Neuronal stem cell (in vitro differentiated cells): ENCODE results near the gene OR10A4.

Experiments
- DNase-seq: peaks from one replicate; pipeline ENCODE4 v3.0.0-alpha.2; 2013; ENCODE audit warnings: low spot score
- H2AFZ ChIP-seq: one replicate; pipeline ENCODE4 v1.6.1; 2013; ENCODE audit warnings: mild to moderate bottlenecking, low read length, inconsistent platforms
- H2AK5ac ChIP-seq: 2 replicates; pipeline ENCODE4 v1.6.1; 2013; ENCODE audit warnings: low read depth, mild to moderate bottlenecking, inconsistent platforms, low read length, moderate library complexity, mixed read lengths
- H2BK120ac ChIP-seq: 2 replicates; pipeline ENCODE4 v1.6.1; 2013; ENCODE audit warnings: low read depth, mild to moderate bottlenecking, inconsistent platforms, low read length, moderate library complexity, mixed read lengths
- H2BK12ac ChIP-seq: one replicate; pipeline ENCODE4 v1.6.1; 2013; ENCODE audit warnings: low read length, inconsistent platforms
- H2BK15ac ChIP-seq: 2 replicates; pipeline ENCODE4 v1.6.1; 2013; ENCODE audit warnings: mild to moderate bottlenecking, low read length, inconsistent platforms, mixed read lengths
- H2BK5ac ChIP-seq: one replicate; pipeline ENCODE4 v1.6.1; 2013; ENCODE audit warnings: inconsistent platforms, mild to moderate bottlenecking, low read length, moderate library complexity
- H3K14ac ChIP-seq: one replicate; pipeline ENCODE4 v1.6.1; 2013; ENCODE audit warnings: low read length, inconsistent platforms
- H3K18ac ChIP-seq: 2 replicates; pipeline ENCODE4 v1.6.1; 2013; ENCODE audit warnings: low read length, inconsistent platforms
- H3K23ac ChIP-seq: 2 replicates; pipeline ENCODE4 v1.6.1; 2013; ENCODE audit warnings: low read depth, mild to moderate bottlenecking, mixed read lengths, low read length, inconsistent platforms; ENCODE audit not compliant: poor library complexity
- H3K27ac ChIP-seq: replicated peaks from 3 replicates; pipeline ENCODE4 v1.5.1; 2013; ENCODE audit warnings: low read length, inconsistent platforms
- H3K27me3 ChIP-seq, 3 experiments: 2 replicates each; pipeline ENCODE4 v1.6.1; 2013; ENCODE audit warnings: low read length in 3 of 3, mild to moderate bottlenecking in 2 of 3, inconsistent platforms in 1 of 3, low read depth in 1 of 3, mixed read lengths in 1 of 3, moderate library complexity in 1 of 3; ENCODE audit not compliant: control insufficient read depth in 3 of 3, insufficient read depth in 3 of 3
- H3K36me3 ChIP-seq, 2 donors: replicated peaks in 1 of 2; 2 replicates each; pipeline ENCODE4 v1.6.1; 2013; ENCODE audit warnings: low read length in 2 of 2; ENCODE audit not compliant: control insufficient read depth in 2 of 2, insufficient read depth in 2 of 2
- H3K4ac ChIP-seq: 2 replicates; pipeline ENCODE4 v1.6.1; 2013; ENCODE audit warnings: inconsistent platforms, mild to moderate bottlenecking, low read length, moderate library complexity
- H3K4me1 ChIP-seq, 2 donors: 1 replicate in 1 of 2; 2 replicates in 1 of 2; pipeline ENCODE4 v1.6.1; 2013; ENCODE audit warnings: low read length in 2 of 2, low read depth in 1 of 2; ENCODE audit not compliant: control insufficient read depth in 2 of 2, insufficient read depth in 1 of 2
- H3K4me2 ChIP-seq: one replicate; pipeline ENCODE4 v1.6.1; 2013; ENCODE audit warnings: mild to moderate bottlenecking, low read length, inconsistent platforms; ENCODE audit not compliant: insufficient read depth, poor library complexity, severe bottlenecking
- H3K4me3 ChIP-seq, 2 donors: 2 replicates each; pipeline ENCODE4 v1.5.1; 2013; ENCODE audit warnings: low read length in 2 of 2, mild to moderate bottlenecking in 2 of 2, inconsistent platforms in 1 of 2, moderate library complexity in 1 of 2
- H3K79me1 ChIP-seq: one replicate; pipeline ENCODE4 v1.6.1; 2013; ENCODE audit warnings: low read depth, mild to moderate bottlenecking, inconsistent platforms, low read length, moderate library complexity
- H3K9ac ChIP-seq: one replicate; pipeline ENCODE4 v1.6.1; 2013; ENCODE audit warnings: mild to moderate bottlenecking, low read depth, low read length, inconsistent platforms; ENCODE audit not compliant: poor library complexity
- H3K9me3 ChIP-seq, 2 donors: replicated peaks in 1 of 2; 2 replicates each; pipeline versions ENCODE3 to v1.6.1; 2013; ENCODE audit warnings: low read length in 2 of 2, mild to moderate bottlenecking in 2 of 2, inconsistent platforms in 1 of 2, low read depth in 1 of 2, mixed read lengths in 1 of 2, moderate library complexity in 1 of 2; ENCODE audit not compliant: control insufficient read depth in 2 of 2, insufficient read depth in 1 of 2
- H4K8ac ChIP-seq: one replicate; pipeline ENCODE4 v1.6.1; 2013; ENCODE audit warnings: low read depth, mild to moderate bottlenecking, inconsistent platforms, low read length, moderate library complexity
- H4K91ac ChIP-seq: one replicate; pipeline ENCODE4 v1.6.1; 2013; ENCODE audit warnings: low read length, low read depth, mild to moderate bottlenecking, inconsistent platforms; ENCODE audit not compliant: poor library complexity
- WGBS, 2 donors: extraction: QIAGEN DNeasy Blood & Tissue Kit; methylation state at CpG; one replicate each; pipeline ENCODE4 v1.1.7; 2013; ENCODE audit warnings: missing lambda C conversion rate in 2 of 2, mixed read lengths in 1 of 2; ENCODE audit not compliant: insufficient read length in 2 of 2, insufficient replicate concordance in 1 of 2; ENCODE audit errors: extremely low coverage in 2 of 2; 5-methylcytosine and 5-hydroxymethylcytosine counted together

Gene OR10A4

DNA sequence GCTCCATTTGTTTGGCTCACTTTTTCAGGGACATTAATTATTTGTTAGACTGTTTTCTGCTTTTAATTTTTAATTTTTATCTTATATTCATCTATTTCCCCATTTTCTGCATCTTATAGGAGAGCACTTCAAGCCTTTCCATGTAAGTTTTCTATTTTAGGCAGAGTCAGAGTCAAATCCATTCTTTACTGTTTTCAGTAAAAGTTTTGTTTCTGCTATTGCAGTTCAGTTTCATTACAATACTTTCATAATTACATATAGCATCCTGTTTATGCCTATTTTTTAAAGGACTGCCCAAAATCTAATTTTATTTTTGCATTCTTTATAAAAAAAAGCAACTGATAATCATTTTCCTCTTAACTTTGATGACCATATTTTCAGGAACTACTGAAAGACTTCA, 34.7 kb upstream of the OR10A4 start:
- H3K4ac ChIP-seq = no peak overlapping the region
- H3K4me3 ChIP-seq = no peak overlapping the region
- no peaks in the 10 kb centered on the region for H3K79me1 ChIP-seq
- H4K8ac ChIP-seq = no peak overlapping the region
- H3K9ac ChIP-seq = no peak overlapping the region
- H3K9me3 ChIP-seq = peaks cover 2 to 3% of the 10 kb centered on the region in 2 donors
- H2BK5ac ChIP-seq = no peak overlapping the region
- DNase-seq = no peak
- H4K91ac ChIP-seq = no peak overlapping the region
- H3K14ac ChIP-seq = no peak overlapping the region
- H2AFZ ChIP-seq = no peak overlapping the region
- H2BK15ac ChIP-seq = no peak overlapping the region
- no peaks in the 10 kb centered on the region for H3K36me3 ChIP-seq
- H3K18ac ChIP-seq = no peak overlapping the region
- H2BK120ac ChIP-seq = no peak overlapping the region
- no peak overlapping the region for H3K27ac ChIP-seq
- no peak overlapping the region for H3K23ac ChIP-seq
- no peak overlapping the region for H3K4me2 ChIP-seq
- H3K4me1 ChIP-seq = no peaks in the 10 kb centered on the region
- no peaks in the 10 kb centered on the region for H3K27me3 ChIP-seq
- no peak overlapping the region for H2AK5ac ChIP-seq
- no peak overlapping the region for H2BK12ac ChIP-seq

DNA sequence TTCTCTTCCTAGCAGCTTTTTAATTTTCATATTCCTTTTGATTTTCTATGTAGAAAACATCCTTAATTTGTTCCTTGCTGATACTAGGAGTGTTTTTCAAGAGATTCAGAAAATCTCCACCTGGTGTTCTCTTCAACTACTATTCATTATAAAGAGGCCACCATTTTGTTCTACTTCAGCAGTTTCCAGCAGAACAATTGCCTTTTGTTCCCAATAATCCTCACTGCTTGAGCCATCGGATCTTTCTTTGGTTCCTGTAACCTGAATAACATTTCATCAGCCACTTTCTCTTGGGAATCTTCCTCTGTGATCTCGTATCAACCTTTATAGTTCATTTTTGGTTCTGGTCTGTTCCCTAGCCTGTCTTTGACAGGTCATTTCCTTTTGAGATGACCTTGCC, 32.8 kb upstream of the OR10A4 start:
- Histone ChIP-seq H2BK12ac (no peak overlapping the region), H2BK15ac (no peak overlapping the region), H4K91ac (no peak overlapping the region), H3K27ac (peak overlapping the region; percentile 21), H3K4ac (no peak overlapping the region), H3K4me1 (no peaks in the 10 kb centered on the region), H3K4me3 (no peak overlapping the region), H3K9me3 (peaks cover 2 to 3% of the 10 kb centered on the region in 2 donors), H3K14ac (no peak overlapping the region), H3K23ac (no peak overlapping the region), H2AK5ac (no peak overlapping the region), H3K18ac (no peak overlapping the region), H2BK120ac (no peak overlapping the region), H4K8ac (no peak overlapping the region), H2BK5ac (no peak overlapping the region), H2AFZ (peak overlapping the region; percentile 57), H3K36me3 (no peaks in the 10 kb centered on the region), H3K79me1 (no peaks in the 10 kb centered on the region), H3K9ac (no peak overlapping the region), H3K27me3 (no peaks in the 10 kb centered on the region), H3K4me2 (no peak overlapping the region)
- WGBS, 2 donors = no CpG with 5 or more reads among the region's 2 CpGs
- no peak for DNase-seq

DNA sequence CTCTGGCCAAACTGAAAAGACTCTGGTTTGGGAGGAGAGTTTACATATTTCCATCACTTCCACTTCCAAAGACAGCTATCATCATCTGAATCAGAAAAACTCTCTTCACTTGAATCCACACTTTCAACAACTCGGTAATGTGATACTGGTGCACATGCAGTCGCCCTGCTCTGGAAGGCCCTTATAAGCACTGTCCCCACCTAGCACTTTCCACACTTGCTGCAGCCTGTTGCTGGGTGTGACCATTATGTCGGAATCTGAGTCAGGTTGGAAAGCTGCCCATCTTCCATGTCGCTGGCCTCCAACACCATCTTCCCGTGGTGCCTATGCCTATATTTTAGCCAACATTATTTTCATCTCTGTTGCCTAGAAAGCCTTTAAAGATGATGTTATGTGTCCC, 32.1 kb upstream of the OR10A4 start:
- H3K36me3 ChIP-seq = no peaks in the 10 kb centered on the region
- peaks cover 2 to 3% of the 10 kb centered on the region in 2 donors for H3K9me3 ChIP-seq
- H3K4me3 ChIP-seq = no peak overlapping the region
- no peaks in the 10 kb centered on the region for H3K4me1 ChIP-seq
- no peak overlapping the region for H3K14ac ChIP-seq
- peak overlapping the region; percentile 89 for H2BK12ac ChIP-seq
- H3K23ac ChIP-seq = no peak overlapping the region
- H3K9ac ChIP-seq = no peak overlapping the region
- no peak overlapping the region for H3K4ac ChIP-seq
- H2AFZ ChIP-seq = peak overlapping the region; percentile 57
- H2BK120ac ChIP-seq = no peak overlapping the region
- no peak overlapping the region for H4K8ac ChIP-seq
- WGBS, 2 donors = no CpG with 5 or more reads among the region's 5 CpGs
- no peak overlapping the region for H2AK5ac ChIP-seq
- H4K91ac ChIP-seq = no peak overlapping the region
- no peaks in the 10 kb centered on the region for H3K79me1 ChIP-seq
- H3K4me2 ChIP-seq = no peak overlapping the region
- no peak for DNase-seq
- no peak overlapping the region for H3K27ac ChIP-seq
- H3K18ac ChIP-seq = peak overlapping the region; percentile 82
- no peaks in the 10 kb centered on the region for H3K27me3 ChIP-seq
- H2BK5ac ChIP-seq = no peak overlapping the region
- no peak overlapping the region for H2BK15ac ChIP-seq

DNA sequence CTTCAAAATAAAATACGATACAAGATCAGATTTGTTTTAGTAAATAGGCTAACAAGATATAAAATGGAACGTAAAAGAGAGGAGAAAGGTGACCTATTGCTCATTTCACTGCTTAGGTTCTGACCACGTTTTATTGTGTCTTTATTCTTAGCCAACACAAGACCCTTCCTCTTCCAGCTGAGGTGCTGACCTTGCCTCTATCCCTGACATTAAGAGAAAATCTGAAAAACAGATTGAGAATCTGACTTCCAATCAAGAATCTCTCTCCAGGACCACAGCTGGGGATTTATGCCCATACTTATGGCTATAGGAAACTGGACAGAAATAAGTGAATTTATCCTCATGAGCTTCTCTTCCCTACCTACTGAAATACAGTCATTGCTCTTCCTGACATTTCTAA, 31.0 kb upstream of the OR10A4 start, which contains the start of gene OR10A5:
OR10A5 (plus strand) TSS at position 301 of the 400 bp plus-strand sequence; CDS start at position 301, 0 bp downstream.
- Histone ChIP-seq H3K18ac (no peak within 1 kb of the TSS), H2BK5ac (no peak within 1 kb of the TSS), H4K8ac (no peak within 1 kb of the TSS), H4K91ac (no peak within 1 kb of the TSS), H3K36me3 (no peaks in the 10 kb centered on the region), H3K27me3 (no peaks in the 10 kb centered on the region), H3K4me2 (no peak within 1 kb of the TSS), H2BK12ac (no peak within 1 kb of the TSS), H3K23ac (no peak within 1 kb of the TSS), H3K4me3 (no peak within 1 kb of the TSS), H3K79me1 (no peaks in the 10 kb centered on the region), H2BK15ac (no peak within 1 kb of the TSS), H2AFZ (no peak within 1 kb of the TSS), H3K27ac (no peak within 1 kb of the TSS), H3K9ac (no peak within 1 kb of the TSS), H3K14ac (no peak within 1 kb of the TSS), H3K4me1 (no peaks in the 10 kb centered on the region), H2AK5ac (no peak within 1 kb of the TSS), H3K9me3 (peaks cover 2 to 3% of the 10 kb centered on the region in 2 donors), H3K4ac (no peak within 1 kb of the TSS), H2BK120ac (no peak within 1 kb of the TSS)
- DNase-seq = no peak
- 100% methylated on average over 1 of the region's 3 CpGs; no CpG with 5 or more reads in 1 of the 2 donors for WGBS, 2 donors
